8988T (cell line): ENCODE measurements around the gene SMIM44.
A peak's percentile ranks its signal among the peaks of the same experiment; 100 is the strongest.
"Not testable (repeated sequence)": the region's sequence is repeated elsewhere in the genome, so short reads cannot be mapped to it uniquely, and the experiment has no call there.

Source experiments
- DNase-seq: peaks from one replicate; pipeline ENCODE4 v3.0.0; 2011

Gene SMIM44

GRCh38 chr19:3456925-3457527 lies 26.2 kb downstream of the SMIM44 start:
- DNase-seq: no peak

GRCh38 chr19:3455960-3456601 lies 27.2 kb downstream of the SMIM44 start:
- DNase-seq: no peak

- no peak for DNase-seq
Measured at GRCh38 chr19:3455393-3455955, 27.8 kb downstream of the SMIM44 start.

GRCh38 chr19:3454656-3455392 lies 28.4 kb downstream of the SMIM44 start:
- no peak for DNase-seq

GRCh38 chr19:3453840-3454239 lies 29.4 kb downstream of the SMIM44 start:
- no peak for DNase-seq

GRCh38 chr19:3452942-3453214 lies 30.4 kb downstream of the SMIM44 start:
- not testable (repeated sequence) for DNase-seq

- no peak for DNase-seq
Measured at GRCh38 chr19:3452171-3452941, 30.9 kb downstream of the SMIM44 start.

- DNase-seq: no peak
Measured at GRCh38 chr19:3451451-3451866, 31.8 kb downstream of the SMIM44 start.

GRCh38 chr19:3450796-3451411 lies 32.3 kb downstream of the SMIM44 start:
- no peak for DNase-seq

- DNase-seq: no peak
Measured at GRCh38 chr19:3448616-3449334, 34.5 kb downstream of the SMIM44 start.

GRCh38 chr19:3446657-3447056 lies 36.6 kb downstream of the SMIM44 start:
- not testable (repeated sequence) for DNase-seq

- DNase-seq: no peak
Measured at GRCh38 chr19:3444695-3445234, 38.5 kb downstream of the SMIM44 start.

GRCh38 chr19:3443840-3444694 lies 39.2 kb downstream of the SMIM44 start:
- no peak for DNase-seq

- DNase-seq: no peak
Measured at GRCh38 chr19:3442487-3443071, 40.7 kb downstream of the SMIM44 start.

- DNase-seq: no peak
Measured at GRCh38 chr19:3441986-3442329, 41.3 kb downstream of the SMIM44 start.

GRCh38 chr19:3441089-3441985 lies 41.9 kb downstream of the SMIM44 start:
- no peak for DNase-seq

GRCh38 chr19:3440082-3440481 lies 43.2 kb downstream of the SMIM44 start:
- peak; percentile 75 for DNase-seq

- DNase-seq: no peak
Measured at GRCh38 chr19:3434630-3435553, 48.3 kb downstream of the SMIM44 start.
